Neural crest cell (in vitro differentiated cells): ENCODE results near the gene NKIRAS1. TPM values are rescaled to one million over a fixed set of nuclear protein-coding genes. Genes with fewer than 3 reads are reported as not detected.

Experiments
- DNase-seq: peaks from one replicate; pipeline ENCODE4 v3.0.0; 2021; ENCODE audit warnings: low read depth, mixed read lengths, low spot score
- H3K27ac Mint-ChIP-seq: one replicate; pipeline ENCODE4 v1.8.0; 2021; ENCODE audit warnings: mild to moderate bottlenecking, mixed read lengths; ENCODE audit not compliant: unreplicated experiment
- H3K27me3 Mint-ChIP-seq: 2 replicates; pipeline ENCODE4 v1.8.0; 2021; ENCODE audit warnings: low read depth, mild to moderate bottlenecking, mixed read lengths
- H3K36me3 Mint-ChIP-seq: 2 replicates; pipeline ENCODE4 v1.8.0; 2021; ENCODE audit warnings: low read depth, mild to moderate bottlenecking, mixed read lengths
- H3K4me1 Mint-ChIP-seq: 2 replicates; pipeline ENCODE4 v1.8.0; 2021; ENCODE audit warnings: mixed read lengths
- H3K4me3 Mint-ChIP-seq: one replicate; pipeline ENCODE4 v1.8.0; 2021; ENCODE audit warnings: mild to moderate bottlenecking, mixed read lengths
- H3K9me3 Mint-ChIP-seq: 2 replicates; pipeline ENCODE4 v1.8.0; 2021; ENCODE audit warnings: mixed read lengths
- total RNA-seq: library from RNA; stranded (reverse); gene quantifications from 2 replicates; pipeline ENCODE4 v1.2.1, GENCODE V29; 2021
- TF ChIP-seq, protein P1 (sequence below): fragments of 200-600 bp; sonication (generic); conservative IDR thresholded peaks from 2 replicates; pipeline ENCODE4 v1.5.0; 2021; ENCODE audit warnings: antibody characterized with exemption, mild to moderate bottlenecking

Gene NKIRAS1
- total RNA-seq, 1 donor from 2014 or later: 9.7 TPM

DNA sequence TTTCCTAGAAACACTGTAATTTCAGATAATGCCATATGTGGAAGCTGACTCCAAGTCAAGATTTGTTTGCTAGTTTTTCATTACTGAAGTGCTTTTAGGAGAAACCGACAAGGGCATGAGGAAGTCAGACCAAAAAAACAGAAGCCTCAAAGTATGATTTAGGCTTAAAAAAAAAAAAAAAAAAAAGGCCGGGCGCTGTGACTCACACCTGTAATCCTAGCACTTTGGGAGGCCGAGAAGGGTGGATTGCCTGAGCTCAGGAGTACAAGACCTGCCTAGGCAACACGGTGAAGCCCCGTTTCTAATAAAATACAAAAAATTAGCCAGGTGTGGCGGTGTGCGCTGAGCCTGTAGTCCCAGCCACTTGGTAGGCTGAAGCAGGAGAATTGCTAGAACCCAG lies 11.7 kb upstream of the NKIRAS1 start:
- no peaks in the 10 kb centered on the region for H3K9me3 Mint-ChIP-seq
- H3K4me1 Mint-ChIP-seq: peaks cover 3% of the 10 kb centered on the region
- H3K27ac Mint-ChIP-seq: no peak overlapping the region
- H3K4me3 Mint-ChIP-seq: no peak overlapping the region
- no peak for DNase-seq
- H3K27me3 Mint-ChIP-seq: no peaks in the 10 kb centered on the region
- H3K36me3 Mint-ChIP-seq: no peaks in the 10 kb centered on the region
- TF ChIP-seq, protein P1, sequence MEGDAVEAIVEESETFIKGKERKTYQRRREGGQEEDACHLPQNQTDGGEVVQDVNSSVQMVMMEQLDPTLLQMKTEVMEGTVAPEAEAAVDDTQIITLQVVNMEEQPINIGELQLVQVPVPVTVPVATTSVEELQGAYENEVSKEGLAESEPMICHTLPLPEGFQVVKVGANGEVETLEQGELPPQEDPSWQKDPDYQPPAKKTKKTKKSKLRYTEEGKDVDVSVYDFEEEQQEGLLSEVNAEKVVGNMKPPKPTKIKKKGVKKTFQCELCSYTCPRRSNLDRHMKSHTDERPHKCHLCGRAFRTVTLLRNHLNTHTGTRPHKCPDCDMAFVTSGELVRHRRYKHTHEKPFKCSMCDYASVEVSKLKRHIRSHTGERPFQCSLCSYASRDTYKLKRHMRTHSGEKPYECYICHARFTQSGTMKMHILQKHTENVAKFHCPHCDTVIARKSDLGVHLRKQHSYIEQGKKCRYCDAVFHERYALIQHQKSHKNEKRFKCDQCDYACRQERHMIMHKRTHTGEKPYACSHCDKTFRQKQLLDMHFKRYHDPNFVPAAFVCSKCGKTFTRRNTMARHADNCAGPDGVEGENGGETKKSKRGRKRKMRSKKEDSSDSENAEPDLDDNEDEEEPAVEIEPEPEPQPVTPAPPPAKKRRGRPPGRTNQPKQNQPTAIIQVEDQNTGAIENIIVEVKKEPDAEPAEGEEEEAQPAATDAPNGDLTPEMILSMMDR: no peak

DNA sequence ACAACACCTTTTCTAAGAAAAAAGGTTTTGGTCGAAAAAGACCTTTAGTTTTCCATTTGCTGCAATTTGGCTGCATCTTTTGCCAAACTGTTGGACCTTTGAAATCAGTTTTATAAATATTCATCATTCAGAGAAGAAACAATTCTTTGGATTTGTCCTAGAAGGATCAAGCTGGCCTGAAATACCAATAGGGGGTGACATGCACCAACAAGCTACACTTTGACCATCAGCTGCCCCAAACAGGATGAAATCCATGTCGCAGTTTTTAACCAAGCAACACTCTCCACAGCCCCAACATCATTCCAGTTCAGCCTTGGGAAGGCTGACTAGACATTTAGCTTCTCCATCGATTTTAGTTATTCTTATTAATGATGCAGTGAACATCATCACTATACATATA lies 9.9 kb upstream of the NKIRAS1 start:
- Mint-ChIP-seq H3K27ac (no peak overlapping the region), H3K36me3 (no peaks in the 10 kb centered on the region), H3K4me1 (no peaks in the 10 kb centered on the region), H3K9me3 (no peaks in the 10 kb centered on the region), H3K4me3 (no peak overlapping the region), H3K27me3 (no peaks in the 10 kb centered on the region)
- DNase-seq: no peak
- TF ChIP-seq, protein P1: no peak

DNA sequence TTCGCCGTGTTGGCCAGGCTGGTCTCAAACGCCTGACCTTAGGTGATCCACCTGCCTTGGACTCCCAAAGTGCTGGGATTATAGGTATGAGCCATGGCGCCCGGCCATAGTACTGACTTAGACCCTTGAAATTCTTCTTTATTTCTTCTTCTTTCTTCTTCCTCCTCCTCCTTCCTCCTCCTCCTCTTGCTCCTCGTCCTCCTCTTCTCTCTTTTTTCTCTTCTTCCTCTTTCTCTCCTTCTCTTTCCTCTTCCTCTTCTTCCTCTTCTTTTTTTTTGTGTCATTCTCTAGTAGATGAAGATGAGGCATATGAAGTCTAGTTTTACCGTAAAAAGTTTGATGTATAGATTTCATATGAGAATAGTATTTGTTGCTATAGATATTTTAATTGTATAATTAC lies 9.5 kb upstream of the NKIRAS1 start:
- no peak for DNase-seq
- no peaks in the 10 kb centered on the region for H3K9me3 Mint-ChIP-seq
- H3K27ac Mint-ChIP-seq: no peak overlapping the region
- no peak overlapping the region for H3K4me3 Mint-ChIP-seq
- H3K27me3 Mint-ChIP-seq: no peaks in the 10 kb centered on the region
- TF ChIP-seq, protein P1: no peak
- peaks cover under 1% of the 10 kb centered on the region for H3K36me3 Mint-ChIP-seq
- no peaks in the 10 kb centered on the region for H3K4me1 Mint-ChIP-seq

DNA sequence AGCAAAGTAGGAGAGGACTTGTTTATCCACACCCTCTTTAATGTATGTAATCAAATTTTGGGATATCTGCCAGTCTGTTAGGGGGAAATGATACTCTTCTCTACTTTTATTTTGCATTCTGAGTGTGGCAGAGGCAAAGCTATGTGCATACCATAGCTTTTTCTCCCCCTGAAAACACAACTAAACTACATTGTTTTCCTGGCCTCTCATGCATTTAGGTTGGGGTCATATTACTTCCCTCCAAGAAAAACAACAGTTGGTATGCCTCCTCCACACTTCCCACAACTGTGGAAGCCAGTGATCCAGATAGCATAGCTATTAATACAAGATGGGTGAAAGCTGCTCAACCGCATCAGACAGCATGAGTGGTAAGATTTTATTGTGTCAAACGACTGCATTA lies 7.0 kb upstream of the NKIRAS1 start:
- no peaks in the 10 kb centered on the region for H3K27me3 Mint-ChIP-seq
- peaks cover 20% of the 10 kb centered on the region for H3K36me3 Mint-ChIP-seq
- H3K4me3 Mint-ChIP-seq: peak overlapping the region; percentile 36
- DNase-seq: no peak
- H3K27ac Mint-ChIP-seq: no peak overlapping the region
- TF ChIP-seq, protein P1: no peak
- H3K4me1 Mint-ChIP-seq: peaks cover 20% of the 10 kb centered on the region
- no peaks in the 10 kb centered on the region for H3K9me3 Mint-ChIP-seq

DNA sequence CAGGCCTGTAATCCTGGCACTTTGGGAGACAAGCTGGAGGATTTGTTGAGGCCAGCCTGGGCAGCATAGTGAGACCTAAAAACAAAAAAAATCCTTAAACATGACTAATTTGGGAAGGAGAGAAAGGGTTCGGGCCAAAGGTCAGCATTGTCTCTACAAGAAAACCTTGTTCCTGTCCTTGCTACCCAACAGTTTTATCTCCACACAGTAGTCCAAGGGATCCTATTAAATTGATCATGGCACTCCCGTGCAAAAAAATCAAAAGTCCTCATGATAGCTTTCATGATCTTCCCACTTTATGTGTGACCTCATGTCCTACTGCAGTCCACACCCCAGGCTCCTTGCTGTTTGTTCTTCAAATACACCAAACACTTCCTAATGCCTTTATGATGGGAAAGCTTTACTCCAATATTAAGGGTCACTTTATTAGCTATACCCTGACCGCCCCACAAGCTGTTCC lies 4.3 kb upstream of the NKIRAS1 start:
- DNase-seq: no peak
- Mint-ChIP-seq H3K4me1 (peaks cover 40% of the 10 kb centered on the region), H3K27ac (no peak overlapping the region), H3K27me3 (peaks cover 3% of the 10 kb centered on the region), H3K4me3 (peak overlapping the region; percentile 100), H3K9me3 (no peaks in the 10 kb centered on the region), H3K36me3 (peaks cover 38% of the 10 kb centered on the region)
- TF ChIP-seq, protein P1: no peak
